Measurements from ENCODE around the gene PROM2. TPM values are rescaled to one million over a fixed set of nuclear protein-coding genes. Genes with fewer than 3 reads are reported as not detected.

PROM2 gene
- total and polyA plus RNA-seq, 2 experiments from 2014 or later, result 2.1 to 2.2 TPM

DNA sequence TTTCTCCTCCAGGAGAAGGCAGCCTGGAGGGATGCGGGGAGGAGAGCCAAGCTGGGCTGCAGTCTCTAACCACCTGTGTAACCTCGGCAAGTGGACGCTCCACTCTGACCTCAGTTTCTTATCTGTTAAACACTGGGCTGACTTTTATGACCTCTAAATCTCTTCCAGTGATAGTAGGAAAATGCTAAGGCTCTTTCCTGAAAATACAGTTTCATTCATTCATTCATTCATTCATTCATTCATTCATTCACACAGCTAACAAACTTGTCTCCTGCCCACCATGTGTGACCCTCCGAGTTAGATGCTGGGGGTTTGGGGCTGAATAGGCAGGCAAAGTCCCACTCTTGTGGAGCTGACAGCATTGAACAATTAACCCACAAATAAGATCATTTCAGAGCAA is 9.3 kb downstream of the PROM2 start (continued):
- no peak for TF ChIP-seq EZH2 (IDR thresholded peaks at IDR 0.05; ENCODE audit: low read depth, unreplicated experiment)
- no peak for TF ChIP-seq ZNF114 (CRISPR knock-in tag; IDR thresholded peaks at IDR 0.05)

DNA sequence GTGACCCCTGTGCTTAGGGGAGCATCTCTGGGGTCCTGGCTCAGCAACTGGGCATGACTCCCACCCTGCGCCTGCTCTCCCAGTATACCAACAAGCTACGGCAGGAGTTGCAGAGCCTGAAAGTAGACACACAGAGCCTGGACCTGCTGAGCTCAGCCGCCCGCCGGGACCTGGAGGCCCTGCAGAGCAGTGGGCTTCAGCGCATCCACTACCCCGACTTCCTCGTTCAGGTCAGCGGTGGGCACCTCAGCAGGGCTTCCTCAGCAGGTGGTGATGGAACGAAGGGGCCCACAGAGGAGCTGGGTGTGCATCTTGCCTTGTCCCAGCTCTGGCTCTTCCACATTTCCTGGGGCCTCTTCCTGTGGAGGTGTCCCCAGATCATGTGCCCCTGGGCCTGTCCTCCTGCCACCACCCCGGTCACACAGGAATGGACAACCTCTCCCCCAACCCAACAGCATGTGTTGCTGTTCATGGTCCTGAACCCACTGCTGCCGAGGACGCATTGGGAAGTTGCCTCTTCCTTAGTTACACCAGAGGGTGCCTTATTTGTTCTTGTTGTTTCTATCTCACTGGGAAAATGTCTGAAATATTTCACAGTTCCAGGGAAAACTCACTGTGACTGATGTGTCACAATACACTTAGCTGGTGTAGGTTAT is 10.8 kb downstream of the PROM2 start:
- H3K36me3 Mint-ChIP-seq (ENCODE audit: low read depth), result peaks cover 1% of the 10 kb centered on the region
- ATAC-seq (peak; percentile 44), DNase-seq (ENCODE audit: low spot score) (peak; percentile 41)
- Histone ChIP-seq H3F3A (replicated peaks; ENCODE audit: low read depth) (no peaks in the 10 kb centered on the region), H3K27me3 (ENCODE audit: insufficient read depth) (no peaks in the 10 kb centered on the region), H3K27ac (ENCODE audit: low read depth) (no peak overlapping the region), H3K4me2 (no peak overlapping the region), H3K4me1 (ENCODE audit: insufficient read depth) (no peaks in the 10 kb centered on the region), H4K20me1 (replicated peaks; ENCODE audit: insufficient read depth) (no peaks in the 10 kb centered on the region), H2AFZ (no peak overlapping the region), H3K4me3 (no peak overlapping the region), H3K36me3 (ENCODE audit: insufficient read depth) (no peaks in the 10 kb centered on the region), H3K9me2 (ENCODE audit: insufficient read depth) (no peaks in the 10 kb centered on the region), H3K79me2 (replicated peaks; ENCODE audit: insufficient read depth) (no peaks in the 10 kb centered on the region)
- TF ChIP-seq JUNB (IDR thresholded peaks at IDR 0.05; ENCODE audit: unreplicated experiment) (no peak), REST (IDR thresholded peaks at IDR 0.05; ENCODE audit: unreplicated experiment) (peak; percentile 72), CREB1 (CRISPR knock-in tag; IDR thresholded peaks at IDR 0.05; ENCODE audit: low read depth) (no peak), ETS1 (IDR thresholded peaks at IDR 0.05) (no peak), EZH2 (IDR thresholded peaks at IDR 0.05; ENCODE audit: low read depth, unreplicated experiment) (no peak), NANOG (IDR thresholded peaks at IDR 0.05; ENCODE audit: borderline replicate concordance) (no peak), CTCF (conservative IDR thresholded peaks at IDR 0.05; ENCODE audit: low read depth in 2 of 2) (no peak)
- TF ChIP-seq, protein P1, sequence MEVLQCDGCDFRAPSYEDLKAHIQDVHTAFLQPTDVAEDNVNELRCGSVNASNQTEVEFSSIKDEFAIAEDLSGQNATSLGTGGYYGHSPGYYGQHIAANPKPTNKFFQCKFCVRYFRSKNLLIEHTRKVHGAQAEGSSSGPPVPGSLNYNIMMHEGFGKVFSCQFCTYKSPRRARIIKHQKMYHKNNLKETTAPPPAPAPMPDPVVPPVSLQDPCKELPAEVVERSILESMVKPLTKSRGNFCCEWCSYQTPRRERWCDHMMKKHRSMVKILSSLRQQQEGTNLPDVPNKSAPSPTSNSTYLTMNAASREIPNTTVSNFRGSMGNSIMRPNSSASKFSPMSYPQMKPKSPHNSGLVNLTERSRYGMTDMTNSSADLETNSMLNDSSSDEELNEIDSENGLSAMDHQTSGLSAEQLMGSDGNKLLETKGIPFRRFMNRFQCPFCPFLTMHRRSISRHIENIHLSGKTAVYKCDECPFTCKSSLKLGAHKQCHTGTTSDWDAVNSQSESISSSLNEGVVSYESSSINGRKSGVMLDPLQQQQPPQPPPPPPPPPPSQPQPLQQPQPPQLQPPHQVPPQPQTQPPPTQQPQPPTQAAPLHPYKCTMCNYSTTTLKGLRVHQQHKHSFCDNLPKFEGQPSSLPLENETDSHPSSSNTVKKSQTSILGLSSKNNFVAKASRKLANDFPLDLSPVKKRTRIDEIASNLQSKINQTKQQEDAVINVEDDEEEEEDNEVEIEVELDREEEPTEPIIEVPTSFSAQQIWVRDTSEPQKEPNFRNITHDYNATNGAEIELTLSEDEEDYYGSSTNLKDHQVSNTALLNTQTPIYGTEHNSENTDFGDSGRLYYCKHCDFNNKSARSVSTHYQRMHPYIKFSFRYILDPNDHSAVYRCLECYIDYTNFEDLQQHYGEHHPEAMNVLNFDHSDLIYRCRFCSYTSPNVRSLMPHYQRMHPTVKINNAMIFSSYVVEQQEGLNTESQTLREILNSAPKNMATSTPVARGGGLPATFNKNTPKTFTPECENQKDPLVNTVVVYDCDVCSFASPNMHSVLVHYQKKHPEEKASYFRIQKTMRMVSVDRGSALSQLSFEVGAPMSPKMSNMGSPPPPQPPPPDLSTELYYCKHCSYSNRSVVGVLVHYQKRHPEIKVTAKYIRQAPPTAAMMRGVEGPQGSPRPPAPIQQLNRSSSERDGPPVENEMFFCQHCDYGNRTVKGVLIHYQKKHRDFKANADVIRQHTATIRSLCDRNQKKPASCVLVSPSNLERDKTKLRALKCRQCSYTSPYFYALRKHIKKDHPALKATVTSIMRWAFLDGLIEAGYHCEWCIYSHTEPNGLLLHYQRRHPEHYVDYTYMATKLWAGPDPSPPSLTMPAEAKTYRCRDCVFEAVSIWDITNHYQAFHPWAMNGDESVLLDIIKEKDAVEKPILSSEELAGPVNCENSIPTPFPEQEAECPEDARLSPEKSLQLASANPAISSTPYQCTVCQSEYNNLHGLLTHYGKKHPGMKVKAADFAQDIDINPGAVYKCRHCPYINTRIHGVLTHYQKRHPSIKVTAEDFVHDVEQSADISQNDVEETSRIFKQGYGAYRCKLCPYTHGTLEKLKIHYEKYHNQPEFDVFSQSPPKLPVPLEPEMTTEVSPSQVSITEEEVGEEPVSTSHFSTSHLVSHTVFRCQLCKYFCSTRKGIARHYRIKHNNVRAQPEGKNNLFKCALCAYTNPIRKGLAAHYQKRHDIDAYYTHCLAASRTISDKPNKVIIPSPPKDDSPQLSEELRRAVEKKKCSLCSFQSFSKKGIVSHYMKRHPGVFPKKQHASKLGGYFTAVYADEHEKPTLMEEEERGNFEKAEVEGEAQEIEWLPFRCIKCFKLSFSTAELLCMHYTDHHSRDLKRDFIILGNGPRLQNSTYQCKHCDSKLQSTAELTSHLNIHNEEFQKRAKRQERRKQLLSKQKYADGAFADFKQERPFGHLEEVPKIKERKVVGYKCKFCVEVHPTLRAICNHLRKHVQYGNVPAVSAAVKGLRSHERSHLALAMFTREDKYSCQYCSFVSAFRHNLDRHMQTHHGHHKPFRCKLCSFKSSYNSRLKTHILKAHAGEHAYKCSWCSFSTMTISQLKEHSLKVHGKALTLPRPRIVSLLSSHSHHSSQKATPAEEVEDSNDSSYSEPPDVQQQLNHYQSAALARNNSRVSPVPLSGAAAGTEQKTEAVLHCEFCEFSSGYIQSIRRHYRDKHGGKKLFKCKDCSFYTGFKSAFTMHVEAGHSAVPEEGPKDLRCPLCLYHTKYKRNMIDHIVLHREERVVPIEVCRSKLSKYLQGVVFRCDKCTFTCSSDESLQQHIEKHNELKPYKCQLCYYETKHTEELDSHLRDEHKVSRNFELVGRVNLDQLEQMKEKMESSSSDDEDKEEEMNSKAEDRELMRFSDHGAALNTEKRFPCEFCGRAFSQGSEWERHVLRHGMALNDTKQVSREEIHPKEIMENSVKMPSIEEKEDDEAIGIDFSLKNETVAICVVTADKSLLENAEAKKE (CRISPR knock-in tag; IDR thresholded peaks at IDR 0.05), result no peak
- H3K27ac Mint-ChIP-seq, result no peak overlapping the region
- peaks cover 1% of the 10 kb centered on the region for H3K9me3 Mint-ChIP-seq
- peaks cover 6% of the 10 kb centered on the region for H3K27me3 Mint-ChIP-seq (ENCODE audit: insufficient read depth, low read depth, poor library complexity)
- no peak overlapping the region for H3K4me3 Mint-ChIP-seq
- peaks cover 3% of the 10 kb centered on the region for H3K4me1 Mint-ChIP-seq

Measured in GM23338 (cell line).